NCI-H774 (cell line): ENCODE measurements around the gene ATG101.

ENCODE experiments used
- DNase-seq: peaks from one replicate; lab custom pipeline; 2025; lab: John Stamatoyannopoulos, UW

Gene ATG101

GRCh38 chr12:52069327-52070184 lies at the start of gene ATG101:
Gene ATG101, plus strand, starts transcription at chr12:52069978. Its CDS starts 3,673 bp downstream, at chr12:52073651.
- peak; percentile 96 for DNase-seq

- peak; percentile 52 for DNase-seq
Measured at GRCh38 chr12:52020539-52021336, 49.0 kb upstream of the ATG101 start.

GRCh38 chr12:52022841-52023181 lies 47.0 kb upstream of the ATG101 start:
- peak; percentile 68 for DNase-seq

- DNase-seq = peak; percentile 87
Measured at GRCh38 chr12:52023182-52023975, 46.4 kb upstream of the ATG101 start.

GRCh38 chr12:52023976-52024688 lies 45.6 kb upstream of the ATG101 start:
- no peak for DNase-seq

- DNase-seq = no peak
Measured at GRCh38 chr12:52024845-52025230, 44.9 kb upstream of the ATG101 start.

- DNase-seq = no peak
Measured at GRCh38 chr12:52026263-52026662, 43.5 kb upstream of the ATG101 start.

GRCh38 chr12:52027085-52027843 lies 42.5 kb upstream of the ATG101 start:
- DNase-seq = no peak

GRCh38 chr12:52029685-52030084 lies 40.1 kb upstream of the ATG101 start:
- DNase-seq = peak; percentile 86

GRCh38 chr12:52032446-52032803 lies 37.4 kb upstream of the ATG101 start:
- no peak for DNase-seq

GRCh38 chr12:52032804-52033445 lies 36.9 kb upstream of the ATG101 start:
- DNase-seq = peak; percentile 97

GRCh38 chr12:52033446-52034140 lies 36.2 kb upstream of the ATG101 start:
- DNase-seq = no peak

GRCh38 chr12:52035190-52035589 lies 34.6 kb upstream of the ATG101 start:
- no peak for DNase-seq

GRCh38 chr12:52035926-52036325 lies 33.9 kb upstream of the ATG101 start:
- DNase-seq = no peak

GRCh38 chr12:52036587-52037171 lies 33.1 kb upstream of the ATG101 start:
- DNase-seq = peak; percentile 80

- DNase-seq = no peak
Measured at GRCh38 chr12:52037248-52037861, 32.4 kb upstream of the ATG101 start.

- DNase-seq = no peak
Measured at GRCh38 chr12:52038447-52038846, 31.3 kb upstream of the ATG101 start.

GRCh38 chr12:52041035-52041434 lies 28.7 kb upstream of the ATG101 start:
- no peak for DNase-seq

- DNase-seq = no peak
Measured at GRCh38 chr12:52041695-52042123, 28.1 kb upstream of the ATG101 start.
